CD14-positive monocyte (primary cell): ENCODE data around the gene SLC22A23. TPM values are rescaled to one million over a fixed set of nuclear protein-coding genes. Genes with fewer than 3 reads are reported as not detected.

Experiments
- DNase-seq, 3 donors: peaks; one replicate each; pipeline ENCODE4 v3.0.0-alpha.2; 2011 to 2022
- H2AFZ ChIP-seq: 2 replicates; pipeline ENCODE4 v1.6.0; 2012; ENCODE audit warnings: mild to moderate bottlenecking, low read depth, low read length, inconsistent platforms; ENCODE audit not compliant: insufficient read depth, poor library complexity, severe bottlenecking
- H3K27ac ChIP-seq, 2 donors: 1 replicate in 1 of 2; 2 replicates in 1 of 2; pipeline ENCODE4 v1.5.1; 2012 to 2013; ENCODE audit warnings: low read length in 2 of 2, control low read depth in 1 of 2, inconsistent platforms in 1 of 2, low read depth in 1 of 2, mild to moderate bottlenecking in 1 of 2
- H3K27me3 ChIP-seq, 2 donors: one replicate each; pipeline versions ENCODE4 v1.6.0 to v1.6.1; 2011 to 2013; ENCODE audit warnings: low read length in 2 of 2; ENCODE audit not compliant: control insufficient read depth in 2 of 2, insufficient read depth in 2 of 2
- H3K36me3 ChIP-seq, 2 donors: replicated peaks in 1 of 2; 1 replicate in 1 of 2; 2 replicates in 1 of 2; pipeline versions ENCODE4 v1.5.1 to v1.6.1; 2012 to 2013; ENCODE audit warnings: low read length in 2 of 2, control low read depth in 1 of 2, inconsistent platforms in 1 of 2, mild to moderate bottlenecking in 1 of 2; ENCODE audit not compliant: insufficient read depth in 2 of 2, control insufficient read depth in 1 of 2
- H3K4me1 ChIP-seq, 2 donors: 1 replicate in 1 of 2; 2 replicates in 1 of 2; pipeline versions ENCODE4 v1.5.1 to v1.6.1; 2012 to 2013; ENCODE audit warnings: low read length in 2 of 2, control low read depth in 1 of 2, inconsistent platforms in 1 of 2, mild to moderate bottlenecking in 1 of 2, moderate library complexity in 1 of 2; ENCODE audit not compliant: insufficient read depth in 2 of 2, control insufficient read depth in 1 of 2
- H3K4me2 ChIP-seq: replicated peaks from 2 replicates; pipeline ENCODE3; 2012; ENCODE audit warnings: low read length, moderate library complexity, mild to moderate bottlenecking; ENCODE audit not compliant: poor library complexity, severe bottlenecking; ENCODE audit errors: extremely low read depth
- H3K4me3 ChIP-seq, 3 experiments: fragments of 200-600 bp in 1 of 3; sonication (generic) in 1 of 3; replicated peaks in 1 of 3; 1 replicate in 2 of 3; 2 replicates in 1 of 3; pipeline ENCODE4 v1.5.1; 2011 to 2013; ENCODE audit warnings: low read length in 3 of 3, mild to moderate bottlenecking in 3 of 3, control low read depth in 2 of 3, low read depth in 2 of 3, inconsistent platforms in 1 of 3, moderate library complexity in 1 of 3
- H3K79me2 ChIP-seq: 2 replicates; pipeline ENCODE4 v1.6.0; 2012; ENCODE audit warnings: mild to moderate bottlenecking, control low read depth, inconsistent platforms, low read length, moderate library complexity; ENCODE audit not compliant: insufficient read depth
- H3K9ac ChIP-seq: 2 replicates; pipeline ENCODE4 v1.6.0; 2017; ENCODE audit warnings: low read length, mild to moderate bottlenecking; ENCODE audit not compliant: insufficient read depth, poor library complexity, severe bottlenecking
- H3K9me3 ChIP-seq, 2 donors: replicated peaks in 1 of 2; 1 replicate in 1 of 2; 2 replicates in 1 of 2; pipeline versions ENCODE4 v1.5.1 to v1.6.1; 2012 to 2013; ENCODE audit warnings: low read length in 2 of 2, control low read depth in 1 of 2; ENCODE audit not compliant: control insufficient read depth in 1 of 2, insufficient read depth in 1 of 2
- H4K20me1 ChIP-seq: 2 replicates; pipeline ENCODE4 v1.6.0; 2012; ENCODE audit warnings: mild to moderate bottlenecking, low read length, control low read depth, moderate library complexity; ENCODE audit not compliant: insufficient read depth
- H3K27ac Mint-ChIP-seq, 7 donors: one replicate each; pipeline ENCODE4 v1.8.0; 2020; ENCODE audit warnings: mild to moderate bottlenecking in 7 of 7, mixed read lengths in 7 of 7, moderate library complexity in 6 of 7, inconsistent platforms in 2 of 7
- H3K27me3 Mint-ChIP-seq, 3 donors: one replicate each; pipeline ENCODE4 v1.8.0; 2021 to 2022; ENCODE audit warnings: low read depth in 3 of 3, mild to moderate bottlenecking in 3 of 3, mixed read lengths in 3 of 3, moderate library complexity in 3 of 3, inconsistent platforms in 1 of 3
- H3K36me3 Mint-ChIP-seq, 2 donors: one replicate each; pipeline ENCODE4 v1.8.0; 2020; ENCODE audit warnings: mixed read lengths in 2 of 2, inconsistent platforms in 1 of 2, mild to moderate bottlenecking in 1 of 2
- H3K4me1 Mint-ChIP-seq: one replicate; pipeline ENCODE4 v1.8.0; 2020; ENCODE audit warnings: mild to moderate bottlenecking, mixed read lengths
- H3K4me3 Mint-ChIP-seq, 2 donors: one replicate each; pipeline ENCODE4 v1.8.0; 2020; ENCODE audit warnings: mild to moderate bottlenecking in 2 of 2, mixed read lengths in 2 of 2, moderate library complexity in 1 of 2
- H3K9me3 Mint-ChIP-seq, 7 donors: one replicate each; pipeline ENCODE4 v1.8.0; 2020 to 2022; ENCODE audit warnings: mixed read lengths in 7 of 7, mild to moderate bottlenecking in 6 of 7, moderate library complexity in 6 of 7, inconsistent platforms in 2 of 7
- CTCF ChIP-seq: fragments of 200-600 bp; IDR thresholded peaks from one replicate; pipeline ENCODE4 v1.8.0; 2022; ENCODE audit warnings: antibody characterized with exemption, mild to moderate bottlenecking
- WGBS: methylation state at CpG from one replicate; pipeline ENCODE4 v1.1.5; 2013; ENCODE audit warnings: missing lambda C conversion rate; ENCODE audit not compliant: insufficient coverage; 5-methylcytosine and 5-hydroxymethylcytosine counted together
- intact Hi-C, 2 donors: fragments of 100-400 bp; cut with micrococcal nuclease; formaldehyde crosslinking; loops; one replicate each; pipeline versions ENCODE4 v1.15.0 to v1.15.1; 2023
- polyA plus RNA-seq, 3 donors: library from polyadenylated mRNA; depleted of rRNA in 1 of 3; unstranded in 2 of 3; stranded (reverse) in 1 of 3; fragments of 300-500 nt in 2 of 3; fragments of >200 nt in 1 of 3; fragmentation: Illumina TruSeq in 2 of 3; gene quantifications; 1 replicate in 2 of 3; 2 replicates in 1 of 3; pipeline ENCODE4 v1.2.3, GENCODE V29; 2012 to 2021

SLC22A23 gene
- polyA plus RNA-seq, 3 donors: 0.08 TPM; not detected in 2

DNA sequence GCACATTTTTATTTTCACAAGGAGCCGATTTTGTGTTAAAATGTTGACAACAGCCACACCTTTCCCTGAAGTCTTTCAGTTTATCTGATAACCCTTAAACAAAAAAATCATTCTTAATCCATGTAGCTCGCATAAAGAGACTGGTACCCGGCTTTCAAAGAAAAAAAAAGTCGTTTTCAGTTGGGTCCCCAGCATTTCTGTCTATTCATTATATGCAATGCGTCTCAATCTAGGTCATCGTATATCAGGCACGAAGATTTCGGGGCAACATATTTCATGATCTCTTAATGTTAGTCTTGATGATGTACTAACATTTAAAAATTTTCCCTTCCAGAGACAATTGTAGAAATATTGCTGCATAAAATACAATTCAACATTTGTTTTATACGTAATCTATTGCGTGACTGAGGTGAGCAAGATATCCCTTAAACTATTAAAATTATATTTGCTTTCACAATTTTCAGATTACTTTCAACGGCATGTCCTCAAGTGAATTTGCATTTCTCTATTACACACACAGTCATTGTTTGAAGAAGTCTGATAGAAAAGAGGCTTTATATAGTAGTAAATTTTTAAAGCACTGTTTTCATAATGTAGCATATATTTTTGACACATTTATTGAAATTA is 226.5 kb downstream of the SLC22A23 start:
- Histone ChIP-seq H3K27me3 (peaks cover 77 to 93% of the 10 kb centered on the region in 2 donors), H3K9me3 (peaks cover 0 to 38% of the 10 kb centered on the region in 2 donors), H2AFZ (no peak overlapping the region), H3K9ac (no peak overlapping the region), H3K79me2 (no peaks in the 10 kb centered on the region), H3K4me1 (peaks cover 27 to 44% of the 10 kb centered on the region in 2 donors), H3K36me3 (no peaks in the 10 kb centered on the region), H3K4me2 (no peak overlapping the region), H3K4me3 (no peak overlapping the region), H3K27ac (no peak overlapping the region), H4K20me1 (no peaks in the 10 kb centered on the region)
- peaks cover 93 to 99% (median 95%) of the 10 kb centered on the region in 3 donors for H3K27me3 Mint-ChIP-seq
- TF ChIP-seq CTCF: no peak
- peaks cover 2 to 8% of the 10 kb centered on the region in 2 donors for H3K36me3 Mint-ChIP-seq
- intact Hi-C loops: no loop called here
- 0% methylated on average over 1 of the region's 11 CpGs for WGBS
- H3K9me3 Mint-ChIP-seq: peaks cover 0 to 28% (median 13%) of the 10 kb centered on the region in 7 donors
- no peak overlapping the region for H3K27ac Mint-ChIP-seq
- peak overlapping the region in 1 of 2 donors; percentile 89 for H3K4me3 Mint-ChIP-seq
- DNase-seq: no peak
- H3K4me1 Mint-ChIP-seq: peaks cover 36% of the 10 kb centered on the region

DNA sequence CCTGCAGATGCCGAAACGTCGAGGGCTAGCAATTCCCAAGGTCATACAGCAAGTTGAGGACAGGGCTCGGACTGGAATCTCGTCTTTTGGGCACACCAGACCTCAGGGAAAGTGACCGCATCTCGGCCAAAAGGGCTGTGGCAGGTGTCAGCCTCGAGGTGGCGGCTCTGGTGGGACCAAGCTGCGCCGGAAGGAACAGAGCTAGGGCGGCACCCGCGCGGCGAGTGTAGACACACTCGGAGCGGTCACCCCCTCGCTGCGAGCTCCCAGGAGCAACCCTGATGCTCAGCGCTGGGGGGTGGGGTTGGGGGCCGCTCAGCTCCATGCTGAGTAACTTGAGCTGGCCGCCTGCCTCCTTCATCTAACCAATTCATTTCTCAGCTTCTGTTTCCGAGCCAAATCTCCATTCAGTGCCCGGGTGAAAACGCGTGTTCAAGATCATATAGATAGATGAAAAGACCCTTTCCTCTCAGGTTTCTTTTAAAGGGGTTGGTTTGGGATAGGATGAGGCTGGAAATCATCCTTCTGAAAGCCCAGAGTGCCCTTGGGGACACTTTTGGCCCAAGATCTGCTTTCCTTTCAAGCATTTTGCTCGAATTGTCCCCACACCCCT is 227.2 kb downstream of the SLC22A23 start:
- Histone ChIP-seq H3K4me2 (no peak overlapping the region), H3K4me3 (peak overlapping the region in 1 of 3 experiments; percentile 38), H2AFZ (no peak overlapping the region), H3K27ac (no peak overlapping the region), H3K79me2 (no peaks in the 10 kb centered on the region), H3K9me3 (peaks cover 0 to 38% of the 10 kb centered on the region in 2 donors), H3K27me3 (peaks cover 77 to 90% of the 10 kb centered on the region in 2 donors), H4K20me1 (no peaks in the 10 kb centered on the region), H3K36me3 (no peaks in the 10 kb centered on the region), H3K4me1 (peaks cover 27 to 44% of the 10 kb centered on the region in 2 donors), H3K9ac (no peak overlapping the region)
- no peak for TF ChIP-seq CTCF
- H3K4me3 Mint-ChIP-seq: peak overlapping the region; percentile 25 to 89
- intact Hi-C loops: no loop called here
- 4% methylated on average over 13 of the region's 28 CpGs for WGBS
- H3K36me3 Mint-ChIP-seq: peaks cover 2 to 8% of the 10 kb centered on the region in 2 donors
- peaks cover 36% of the 10 kb centered on the region for H3K4me1 Mint-ChIP-seq
- DNase-seq: no peak
- H3K27ac Mint-ChIP-seq: no peak overlapping the region
- H3K27me3 Mint-ChIP-seq: peaks cover 87 to 96% (median 89%) of the 10 kb centered on the region in 3 donors
- H3K9me3 Mint-ChIP-seq: peaks cover 0 to 28% (median 13%) of the 10 kb centered on the region in 7 donors
